COLO668 (cell line): ENCODE data around the gene CMPK2.
"Not testable (repeated sequence)": the region's sequence is repeated elsewhere in the genome, so short reads cannot be mapped to it uniquely, and the experiment has no call there.

ENCODE experiments used
- DNase-seq: peaks from one replicate; lab custom pipeline; 2025; ENCODE audit not compliant: unreplicated experiment; lab: John Stamatoyannopoulos, UW

Gene CMPK2

GRCh38 chr2:6865346-6866274 is at the start of gene CMPK2:
Gene CMPK2 (minus strand): TSS chr2:6865907. CDS start chr2:6865696, 211 bp downstream.
- DNase-seq = peak; percentile 83

GRCh38 chr2:6915399-6915798 is 49.7 kb upstream of the CMPK2 start:
- DNase-seq = no peak

- no peak for DNase-seq
Observed at GRCh38 chr2:6914828-6915227, 49.1 kb upstream of the CMPK2 start.

- DNase-seq = no peak
Observed at GRCh38 chr2:6913415-6914157, 47.9 kb upstream of the CMPK2 start.

GRCh38 chr2:6911721-6912120 is 46.0 kb upstream of the CMPK2 start:
- no peak for DNase-seq

- DNase-seq = no peak
Observed at GRCh38 chr2:6909431-6910385, 44.0 kb upstream of the CMPK2 start.

GRCh38 chr2:6908291-6908690 is 42.6 kb upstream of the CMPK2 start:
- no peak for DNase-seq

- DNase-seq = no peak
Observed at GRCh38 chr2:6906165-6906741, 40.5 kb upstream of the CMPK2 start.

- no peak for DNase-seq
Observed at GRCh38 chr2:6905668-6906067, 40.0 kb upstream of the CMPK2 start.

- DNase-seq = not testable (repeated sequence)
Observed at GRCh38 chr2:6902581-6902980, 36.9 kb upstream of the CMPK2 start.

GRCh38 chr2:6896930-6897759 is 31.4 kb upstream of the CMPK2 start:
- DNase-seq = no peak

GRCh38 chr2:6893876-6894482 is 28.3 kb upstream of the CMPK2 start:
- DNase-seq = no peak

- DNase-seq = no peak
Observed at GRCh38 chr2:6888724-6889123, 23.0 kb upstream of the CMPK2 start.

GRCh38 chr2:6887751-6888192 is 22.1 kb upstream of the CMPK2 start:
- no peak for DNase-seq

- no peak for DNase-seq
Observed at GRCh38 chr2:6885968-6886367, 20.3 kb upstream of the CMPK2 start.

GRCh38 chr2:6885551-6885950 is 19.8 kb upstream of the CMPK2 start:
- DNase-seq = no peak

- no peak for DNase-seq
Observed at GRCh38 chr2:6883448-6884122, 17.9 kb upstream of the CMPK2 start.

GRCh38 chr2:6881516-6881915 is 15.8 kb upstream of the CMPK2 start:
- DNase-seq = no peak

- no peak for DNase-seq
Observed at GRCh38 chr2:6881046-6881445, 15.3 kb upstream of the CMPK2 start.
